ENCODE measurements around the gene DDX3X.

DNA sequence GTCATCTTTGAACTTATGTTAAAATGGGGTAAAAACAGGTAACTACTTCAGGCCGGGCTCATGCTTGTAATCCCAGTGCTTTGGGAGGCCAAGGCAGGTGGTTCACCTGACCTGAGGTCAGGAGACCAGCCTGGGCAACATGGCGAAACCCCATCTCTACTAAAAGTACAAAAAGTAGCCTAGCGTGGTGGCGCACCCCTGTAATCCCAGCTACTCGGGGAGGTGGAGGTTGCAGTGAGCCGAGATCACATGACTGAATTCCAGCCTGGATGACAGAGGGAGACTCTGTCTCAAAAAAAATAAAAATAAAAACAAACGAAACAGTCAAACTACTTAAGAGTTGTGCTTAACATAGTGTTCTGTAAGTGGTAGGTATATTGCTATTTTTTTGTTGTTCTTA is 2.5 kb downstream of the DDX3X start:
- TF ChIP-seq, protein P1, sequence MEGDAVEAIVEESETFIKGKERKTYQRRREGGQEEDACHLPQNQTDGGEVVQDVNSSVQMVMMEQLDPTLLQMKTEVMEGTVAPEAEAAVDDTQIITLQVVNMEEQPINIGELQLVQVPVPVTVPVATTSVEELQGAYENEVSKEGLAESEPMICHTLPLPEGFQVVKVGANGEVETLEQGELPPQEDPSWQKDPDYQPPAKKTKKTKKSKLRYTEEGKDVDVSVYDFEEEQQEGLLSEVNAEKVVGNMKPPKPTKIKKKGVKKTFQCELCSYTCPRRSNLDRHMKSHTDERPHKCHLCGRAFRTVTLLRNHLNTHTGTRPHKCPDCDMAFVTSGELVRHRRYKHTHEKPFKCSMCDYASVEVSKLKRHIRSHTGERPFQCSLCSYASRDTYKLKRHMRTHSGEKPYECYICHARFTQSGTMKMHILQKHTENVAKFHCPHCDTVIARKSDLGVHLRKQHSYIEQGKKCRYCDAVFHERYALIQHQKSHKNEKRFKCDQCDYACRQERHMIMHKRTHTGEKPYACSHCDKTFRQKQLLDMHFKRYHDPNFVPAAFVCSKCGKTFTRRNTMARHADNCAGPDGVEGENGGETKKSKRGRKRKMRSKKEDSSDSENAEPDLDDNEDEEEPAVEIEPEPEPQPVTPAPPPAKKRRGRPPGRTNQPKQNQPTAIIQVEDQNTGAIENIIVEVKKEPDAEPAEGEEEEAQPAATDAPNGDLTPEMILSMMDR (IDR thresholded peaks at IDR 0.05; ENCODE audit: poor library complexity): no peak
- TF ChIP-seq EZH2 (IDR thresholded peaks at IDR 0.05; ENCODE audit: borderline replicate concordance) (no peak), EZH2phosphoT487 (IDR thresholded peaks at IDR 0.05; ENCODE audit: low read depth, severe bottlenecking, unreplicated experiment) (no peak)
